HG03280 (cell line): ENCODE results near the gene AK5.

Experiments used
- ATAC-seq: cut with Tn5 transposase; IDR thresholded peaks from one replicate; pipeline ENCODE4 v1.9.1; 2021; ENCODE audit warnings: mild to moderate bottlenecking, moderate library complexity; ENCODE audit not compliant: unreplicated experiment

Gene AK5

GRCh38 chr1:77583483-77583882 lies 301.7 kb downstream of the AK5 start:
- no peak for ATAC-seq

- no peak for ATAC-seq
These were observed 303.1 kb downstream of the AK5 start for GRCh38 chr1:77584884-77585283.

- ATAC-seq, result no peak
These were observed 303.9 kb downstream of the AK5 start for GRCh38 chr1:77585610-77586314.

- ATAC-seq, result no peak
These were observed 307.4 kb downstream of the AK5 start for GRCh38 chr1:77589231-77589630.

GRCh38 chr1:77590651-77591050 lies 308.8 kb downstream of the AK5 start:
- ATAC-seq, result no peak

- ATAC-seq, result no peak
These were observed 311.1 kb downstream of the AK5 start for GRCh38 chr1:77592906-77593305.

- ATAC-seq, result peak; percentile 79
These were observed 312.7 kb downstream of the AK5 start for GRCh38 chr1:77594366-77595112.

- ATAC-seq, result no peak
These were observed 315.5 kb downstream of the AK5 start for GRCh38 chr1:77597310-77597709.

- ATAC-seq, result no peak
These were observed 323.6 kb downstream of the AK5 start for GRCh38 chr1:77605246-77606026.

- ATAC-seq, result no peak
These were observed 327.1 kb downstream of the AK5 start for GRCh38 chr1:77608893-77609292.
